SK-N-SH (cell line): ENCODE measurements around the gene RSKR.

Experiments used
- EP300 ChIP-seq, 2 experiments: IDR thresholded peaks; 2 replicates each; pipeline versions ENCODE4 v1.4.0 to v1.6.1; 2012; ENCODE audit warnings: borderline replicate concordance in 1 of 2, low read depth in 1 of 2, low read length in 1 of 2
- JUND ChIP-seq: IDR thresholded peaks from 2 replicates; pipeline ENCODE4 v1.4.0; 2012
- POLR2AphosphoS5 ChIP-seq: IDR thresholded peaks from 2 replicates; pipeline ENCODE4 v1.6.1; 2012; ENCODE audit warnings: low read depth, low read length
- TAF1 ChIP-seq: IDR thresholded peaks from 2 replicates; pipeline ENCODE4 v1.6.1; 2012; ENCODE audit warnings: low read depth, mild to moderate bottlenecking, low read length, moderate library complexity, borderline replicate concordance
- TF ChIP-seq, protein P1 (sequence below): IDR thresholded peaks from 2 replicates; pipeline ENCODE4; 2012
- TF ChIP-seq, protein P2 (sequence below): fragments of 200-600 bp; sonication (generic); IDR thresholded peaks from 2 replicates; pipeline ENCODE4 v1.6.1; 2017; ENCODE audit warnings: antibody characterized with exemption, mild to moderate bottlenecking, moderate library complexity
- TF ChIP-seq, protein P3 (sequence below): IDR thresholded peaks from 2 replicates; pipeline ENCODE4 v1.6.1; 2012; ENCODE audit warnings: mild to moderate bottlenecking, low read depth, low read length, moderate library complexity

DNA sequence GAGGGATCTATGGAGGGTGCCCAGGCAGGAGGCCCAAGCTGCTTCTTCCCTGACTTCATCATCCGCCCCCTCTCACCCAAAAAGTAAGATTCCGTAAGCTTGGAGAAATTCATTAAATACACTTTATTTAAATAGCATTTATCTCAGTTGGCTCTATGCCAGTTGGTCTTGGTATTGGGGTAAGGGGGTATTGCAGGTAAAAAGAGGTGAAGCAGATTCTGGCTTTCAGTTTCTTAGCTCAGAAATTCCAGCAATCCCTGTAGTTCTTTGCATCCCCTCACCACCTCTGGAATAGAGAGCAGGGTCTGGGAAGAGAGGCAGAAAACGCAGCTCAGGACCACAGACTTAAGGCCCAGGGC, 36.5 kb downstream of the RSKR start:
- TF ChIP-seq, protein P1, sequence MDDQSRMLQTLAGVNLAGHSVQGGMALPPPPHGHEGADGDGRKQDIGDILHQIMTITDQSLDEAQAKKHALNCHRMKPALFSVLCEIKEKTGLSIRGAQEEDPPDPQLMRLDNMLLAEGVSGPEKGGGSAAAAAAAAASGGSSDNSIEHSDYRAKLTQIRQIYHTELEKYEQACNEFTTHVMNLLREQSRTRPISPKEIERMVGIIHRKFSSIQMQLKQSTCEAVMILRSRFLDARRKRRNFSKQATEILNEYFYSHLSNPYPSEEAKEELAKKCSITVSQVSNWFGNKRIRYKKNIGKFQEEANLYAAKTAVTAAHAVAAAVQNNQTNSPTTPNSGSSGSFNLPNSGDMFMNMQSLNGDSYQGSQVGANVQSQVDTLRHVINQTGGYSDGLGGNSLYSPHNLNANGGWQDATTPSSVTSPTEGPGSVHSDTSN, result no peak
- TF ChIP-seq POLR2AphosphoS5 (no peak), TAF1 (no peak), EP300 (IDR thresholded peaks at IDR 0.05; ENCODE audit: borderline replicate concordance in 1 of 2, low read depth in 1 of 2, low read length in 1 of 2) (no peak), JUND (no peak)
- TF ChIP-seq, protein P2, sequence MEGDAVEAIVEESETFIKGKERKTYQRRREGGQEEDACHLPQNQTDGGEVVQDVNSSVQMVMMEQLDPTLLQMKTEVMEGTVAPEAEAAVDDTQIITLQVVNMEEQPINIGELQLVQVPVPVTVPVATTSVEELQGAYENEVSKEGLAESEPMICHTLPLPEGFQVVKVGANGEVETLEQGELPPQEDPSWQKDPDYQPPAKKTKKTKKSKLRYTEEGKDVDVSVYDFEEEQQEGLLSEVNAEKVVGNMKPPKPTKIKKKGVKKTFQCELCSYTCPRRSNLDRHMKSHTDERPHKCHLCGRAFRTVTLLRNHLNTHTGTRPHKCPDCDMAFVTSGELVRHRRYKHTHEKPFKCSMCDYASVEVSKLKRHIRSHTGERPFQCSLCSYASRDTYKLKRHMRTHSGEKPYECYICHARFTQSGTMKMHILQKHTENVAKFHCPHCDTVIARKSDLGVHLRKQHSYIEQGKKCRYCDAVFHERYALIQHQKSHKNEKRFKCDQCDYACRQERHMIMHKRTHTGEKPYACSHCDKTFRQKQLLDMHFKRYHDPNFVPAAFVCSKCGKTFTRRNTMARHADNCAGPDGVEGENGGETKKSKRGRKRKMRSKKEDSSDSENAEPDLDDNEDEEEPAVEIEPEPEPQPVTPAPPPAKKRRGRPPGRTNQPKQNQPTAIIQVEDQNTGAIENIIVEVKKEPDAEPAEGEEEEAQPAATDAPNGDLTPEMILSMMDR, result no peak
- TF ChIP-seq, protein P3, sequence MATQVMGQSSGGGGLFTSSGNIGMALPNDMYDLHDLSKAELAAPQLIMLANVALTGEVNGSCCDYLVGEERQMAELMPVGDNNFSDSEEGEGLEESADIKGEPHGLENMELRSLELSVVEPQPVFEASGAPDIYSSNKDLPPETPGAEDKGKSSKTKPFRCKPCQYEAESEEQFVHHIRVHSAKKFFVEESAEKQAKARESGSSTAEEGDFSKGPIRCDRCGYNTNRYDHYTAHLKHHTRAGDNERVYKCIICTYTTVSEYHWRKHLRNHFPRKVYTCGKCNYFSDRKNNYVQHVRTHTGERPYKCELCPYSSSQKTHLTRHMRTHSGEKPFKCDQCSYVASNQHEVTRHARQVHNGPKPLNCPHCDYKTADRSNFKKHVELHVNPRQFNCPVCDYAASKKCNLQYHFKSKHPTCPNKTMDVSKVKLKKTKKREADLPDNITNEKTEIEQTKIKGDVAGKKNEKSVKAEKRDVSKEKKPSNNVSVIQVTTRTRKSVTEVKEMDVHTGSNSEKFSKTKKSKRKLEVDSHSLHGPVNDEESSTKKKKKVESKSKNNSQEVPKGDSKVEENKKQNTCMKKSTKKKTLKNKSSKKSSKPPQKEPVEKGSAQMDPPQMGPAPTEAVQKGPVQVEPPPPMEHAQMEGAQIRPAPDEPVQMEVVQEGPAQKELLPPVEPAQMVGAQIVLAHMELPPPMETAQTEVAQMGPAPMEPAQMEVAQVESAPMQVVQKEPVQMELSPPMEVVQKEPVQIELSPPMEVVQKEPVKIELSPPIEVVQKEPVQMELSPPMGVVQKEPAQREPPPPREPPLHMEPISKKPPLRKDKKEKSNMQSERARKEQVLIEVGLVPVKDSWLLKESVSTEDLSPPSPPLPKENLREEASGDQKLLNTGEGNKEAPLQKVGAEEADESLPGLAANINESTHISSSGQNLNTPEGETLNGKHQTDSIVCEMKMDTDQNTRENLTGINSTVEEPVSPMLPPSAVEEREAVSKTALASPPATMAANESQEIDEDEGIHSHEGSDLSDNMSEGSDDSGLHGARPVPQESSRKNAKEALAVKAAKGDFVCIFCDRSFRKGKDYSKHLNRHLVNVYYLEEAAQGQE, result no peak
